ENCODE data around the gene LHFPL6. TPM values are rescaled to one million over a fixed set of nuclear protein-coding genes. Genes with fewer than 3 reads are reported as not detected.

The LHFPL6 gene
- total RNA-seq, 4 donors from 2014 or later: 12.8 to 27.3 (median 22.5) TPM

- DNase-seq (ENCODE audit: low spot score in 2 of 2): no peak
- intact Hi-C loops (cut with DNase I; ENCODE audit: low total_unique reads): no loop called here
- H3K4me3 ChIP-seq (ENCODE audit: low read depth, poor library complexity, severe bottlenecking): no peak overlapping the region
- TF ChIP-seq POLR2A (IDR thresholded peaks at IDR 0.05) (no peak), CTCF (IDR thresholded peaks at IDR 0.05) (no peak)
These were observed 304.0 kb downstream of the LHFPL6 start for GRCh38 chr13:39298951-39299350.

- TF ChIP-seq POLR2A (IDR thresholded peaks at IDR 0.05) (no peak), CTCF (IDR thresholded peaks at IDR 0.05) (no peak)
- H3K4me3 ChIP-seq (ENCODE audit: low read depth, poor library complexity, severe bottlenecking): no peak overlapping the region
- DNase-seq (ENCODE audit: low spot score in 2 of 2): no peak
- intact Hi-C loops (cut with DNase I; ENCODE audit: low total_unique reads): no loop called here
- WGBS, 2 donors: 45% methylated on average over 2 of the region's 2 CpGs
These were observed 305.3 kb downstream of the LHFPL6 start for GRCh38 chr13:39297664-39298171.

- TF ChIP-seq POLR2A (IDR thresholded peaks at IDR 0.05) (no peak), CTCF (IDR thresholded peaks at IDR 0.05) (no peak)
- DNase-seq (ENCODE audit: low spot score in 2 of 2): no peak
These were observed 306.0 kb downstream of the LHFPL6 start for GRCh38 chr13:39297023-39297422.

GRCh38 chr13:39296193-39296592 lies 306.8 kb downstream of the LHFPL6 start:
- DNase-seq (ENCODE audit: low spot score in 2 of 2): no peak
- TF ChIP-seq CTCF (IDR thresholded peaks at IDR 0.05) (no peak), POLR2A (IDR thresholded peaks at IDR 0.05) (no peak)
- H3K4me3 ChIP-seq (ENCODE audit: low read depth, poor library complexity, severe bottlenecking): no peak overlapping the region
- intact Hi-C loops (cut with DNase I; ENCODE audit: low total_unique reads): no loop called here
- 45 to 48% methylated on average over 2 of the region's 2 CpGs for WGBS, 2 donors

More at GRCh38 chr13:39297023-39297422, 306.0 kb downstream of the LHFPL6 start:
- no peak overlapping the region for H3K4me3 ChIP-seq (ENCODE audit: low read depth, poor library complexity, severe bottlenecking)
- WGBS, 2 donors: 67 to 74% methylated on average over 1 of the region's 1 CpG
- intact Hi-C loops (cut with DNase I; ENCODE audit: low total_unique reads): no loop called here

Other genes with a start within 250 kb of the LHFPL6 start
- 10 to 100 TPM; 16.8 to 24.3 (median 20.5) TPM for gene COG6, start 52.5 kb upstream of the LHFPL6 start, total RNA-seq